Upper lobe of left lung (tissue), 6 donors: ENCODE results near the gene TRMT1. TPM values are rescaled to one million over a fixed set of nuclear protein-coding genes. Genes with fewer than 3 reads are reported as not detected.

ENCODE experiments used
- ATAC-seq, 2 donors: fragments of 200-7000 bp; cut with Tn5 transposase; one replicate each; pipeline ENCODE4 v1.9.1; 2022; ENCODE audit warnings: mild to moderate bottlenecking in 2 of 2, moderate library complexity in 2 of 2; ENCODE audit not compliant: low FRiP score in 2 of 2
- DNase-seq, 2 donors: peaks; one replicate each; pipeline ENCODE4 v3.0.0-alpha.2; 2019 to 2020
- H3K27ac ChIP-seq, 4 donors: fragments of 200-600 bp; sonication (generic); one replicate each; pipeline ENCODE4 v1.5.1; 2016 to 2019
- H3K27me3 ChIP-seq, 4 donors: fragments of 200-600 bp; sonication (generic); one replicate each; pipeline ENCODE4 v1.5.1; 2017 to 2019
- H3K36me3 ChIP-seq, 4 donors: fragments of 200-600 bp; sonication (generic); one replicate each; pipeline ENCODE4 v1.5.1; 2016 to 2019
- H3K4me1 ChIP-seq, 4 donors: fragments of 200-600 bp; sonication (generic); one replicate each; pipeline ENCODE4 v1.5.1; 2018 to 2019
- H3K4me3 ChIP-seq, 4 donors: fragments of 200-600 bp; sonication (generic); one replicate each; pipeline ENCODE4 v1.5.1; 2017 to 2019; ENCODE audit warnings: mild to moderate bottlenecking in 2 of 4, moderate library complexity in 1 of 4
- H3K9me3 ChIP-seq, 4 donors: fragments of 200-600 bp; sonication (generic); one replicate each; pipeline ENCODE4 v1.5.1; 2018 to 2019
- CTCF ChIP-seq, 6 experiments: fragments of 450-650 bp in 4 of 6; fragments of 200-600 bp in 2 of 6; sonication (generic) in 2 of 6; IDR thresholded peaks; one replicate each; pipeline ENCODE4 v1.5.1; 2016 to 2019; ENCODE audit warnings: antibody characterized with exemption in 6 of 6
- EP300 ChIP-seq, 4 donors: sonication (generic); formaldehyde crosslinking; IDR thresholded peaks; one replicate each; pipeline ENCODE4 v1.5.1; 2017; ENCODE audit warnings: antibody characterized with exemption in 4 of 4, control low read depth in 2 of 4
- POLR2A ChIP-seq, 4 donors: fragments of 450-650 bp; IDR thresholded peaks; one replicate each; pipeline ENCODE4 v1.5.1; 2016 to 2017; ENCODE audit warnings: antibody characterized with exemption in 4 of 4, mild to moderate bottlenecking in 2 of 4
- POLR2AphosphoS5 ChIP-seq, 2 donors: sonication (generic); formaldehyde crosslinking; IDR thresholded peaks; one replicate each; pipeline ENCODE4 v1.5.1; 2017; ENCODE audit warnings: antibody characterized with exemption in 2 of 2
- WGBS, 2 donors: methylation state at CpG; one replicate each; pipeline ENCODE4 v1.1.5; 2017 to 2018; 5-methylcytosine and 5-hydroxymethylcytosine counted together
- total RNA-seq, 6 donors: library from RNA; depleted of rRNA in 4 of 6; stranded (reverse); fragments of >200 nt in 4 of 6; gene quantifications; one replicate each; pipeline versions ENCODE4 v1.1.0 to v1.2.1, GENCODE V29; 2016 to 2021
- donor health status: DM: no; HTN: no; CAD: no; lungs with moderate emphysema.
- donor health status: DM: no; HTN: yes; CAD: no; lungs with severe emphysema.

Gene TRMT1
- total RNA-seq, 6 donors from 2014 or later, result 27.2 to 92.2 (median 33.1) TPM

- H3K27me3 ChIP-seq, result no peaks in the 10 kb centered on the region
- TF ChIP-seq EP300 (IDR thresholded peaks at IDR 0.05) (no peak), POLR2A (IDR thresholded peaks at IDR 0.05) (no peak), POLR2AphosphoS5 (IDR thresholded peaks at IDR 0.05) (no peak), CTCF (IDR thresholded peaks at IDR 0.05) (no peak)
- peaks cover 19 to 37% (median 22%) of the 10 kb centered on the region in 4 donors for H3K4me1 ChIP-seq
- peaks cover 0 to 21% (median 5%) of the 10 kb centered on the region in 4 donors for H3K36me3 ChIP-seq
- 93 to 96% methylated on average over 20 of the region's 20 CpGs for WGBS, 2 donors
- no peak overlapping the region for H3K4me3 ChIP-seq
- no peaks in the 10 kb centered on the region for H3K9me3 ChIP-seq
- DNase-seq (no peak), ATAC-seq (no peak)
- H3K27ac ChIP-seq, result no peak overlapping the region
Measured at GRCh38 chr19:13122980-13123957, 6.7 kb upstream of the TRMT1 start.

GRCh38 chr19:13122275-13122878 is 5.8 kb upstream of the TRMT1 start:
- WGBS, 2 donors, result 86 to 89% methylated on average over 12 to 13 of the region's 13 CpGs
- no peak for DNase-seq
- ATAC-seq, result no peak
- no peaks in the 10 kb centered on the region for H3K9me3 ChIP-seq
- no peaks in the 10 kb centered on the region for H3K27me3 ChIP-seq
- H3K27ac ChIP-seq, result no peak overlapping the region
- peaks cover 0 to 21% (median 5%) of the 10 kb centered on the region in 4 donors for H3K36me3 ChIP-seq
- TF ChIP-seq POLR2A (IDR thresholded peaks at IDR 0.05) (no peak), POLR2AphosphoS5 (IDR thresholded peaks at IDR 0.05) (no peak), EP300 (IDR thresholded peaks at IDR 0.05) (no peak), CTCF (IDR thresholded peaks at IDR 0.05) (no peak)
- no peak overlapping the region for H3K4me3 ChIP-seq
- peaks cover 23 to 36% (median 24%) of the 10 kb centered on the region in 4 donors for H3K4me1 ChIP-seq

GRCh38 chr19:13121551-13122274 is 5.2 kb upstream of the TRMT1 start:
- no peaks in the 10 kb centered on the region for H3K27me3 ChIP-seq
- ATAC-seq, result no peak

GRCh38 chr19:13120817-13121216 is 4.3 kb upstream of the TRMT1 start:
- no peak for TF ChIP-seq CTCF (IDR thresholded peaks at IDR 0.05)
- no peak for TF ChIP-seq POLR2AphosphoS5 (IDR thresholded peaks at IDR 0.05)
- TF ChIP-seq EP300 (IDR thresholded peaks at IDR 0.05), result no peak
- no peak for TF ChIP-seq POLR2A (IDR thresholded peaks at IDR 0.05)
- H3K9me3 ChIP-seq, result no peaks in the 10 kb centered on the region
- WGBS, 2 donors, result 75 to 87% methylated on average over 9 to 10 of the region's 10 CpGs
- peaks cover 0 to 11% (median 5%) of the 10 kb centered on the region in 4 donors for H3K36me3 ChIP-seq
- no peaks in the 10 kb centered on the region for H3K27me3 ChIP-seq
- no peak for DNase-seq
- no peak overlapping the region for H3K27ac ChIP-seq
- no peak overlapping the region for H3K4me3 ChIP-seq
- H3K4me1 ChIP-seq, result peaks cover 32 to 48% (median 34%) of the 10 kb centered on the region in 4 donors
- peak in 1 of 2 donors; percentile 4 for ATAC-seq

More at GRCh38 chr19:13121551-13122274, 5.2 kb upstream of the TRMT1 start:
- DNase-seq, result no peak
- no peak overlapping the region for H3K27ac ChIP-seq
- no peaks in the 10 kb centered on the region for H3K9me3 ChIP-seq
- H3K36me3 ChIP-seq, result peaks cover 0 to 19% (median 5%) of the 10 kb centered on the region in 4 donors
- TF ChIP-seq POLR2A (IDR thresholded peaks at IDR 0.05), result no peak
- TF ChIP-seq EP300 (IDR thresholded peaks at IDR 0.05), result no peak
- no peak for TF ChIP-seq POLR2AphosphoS5 (IDR thresholded peaks at IDR 0.05)
- TF ChIP-seq CTCF (IDR thresholded peaks at IDR 0.05), result no peak
- no peak overlapping the region for H3K4me3 ChIP-seq
- 85 to 86% methylated on average over 18 of the region's 18 CpGs for WGBS, 2 donors
- H3K4me1 ChIP-seq, result peaks cover 29 to 43% (median 30%) of the 10 kb centered on the region in 4 donors
